ENCODE results near the gene ENGASE.

The ENGASE gene

DNA sequence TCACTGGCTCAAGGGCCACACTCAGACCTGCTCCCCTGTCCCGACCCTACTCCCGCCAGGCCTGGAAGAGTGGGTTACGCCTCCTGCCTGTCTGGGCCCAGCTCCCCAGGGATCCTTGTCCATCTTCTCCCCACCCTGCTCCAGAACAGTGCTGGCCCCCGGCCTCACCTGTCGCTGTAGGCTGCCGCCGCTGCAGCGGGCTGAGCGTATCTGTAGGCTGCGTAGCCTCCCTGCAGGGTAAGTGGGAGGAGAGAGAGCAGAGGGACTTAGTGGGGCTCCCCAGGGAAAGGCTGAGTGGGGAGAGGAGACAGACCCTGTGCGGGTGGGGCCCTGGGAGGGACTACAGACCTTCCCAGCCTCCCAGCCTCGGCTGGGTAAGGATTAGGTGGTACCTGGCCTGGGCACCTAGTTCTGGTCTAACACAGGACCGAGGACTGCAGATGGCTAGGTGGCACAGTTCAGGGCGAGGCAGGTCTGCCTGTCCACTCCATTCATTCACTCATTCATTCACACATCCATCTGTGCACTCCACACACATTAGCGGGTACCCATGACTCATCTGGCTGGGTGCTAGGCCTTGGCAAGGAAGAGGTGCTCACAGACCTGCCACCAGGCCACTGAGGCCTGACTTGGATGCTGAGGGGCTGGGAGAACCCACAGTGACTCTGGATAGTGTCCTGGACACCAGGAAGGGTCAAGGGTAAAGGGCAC lies 20.9 kb downstream of the ENGASE start:
- no peak overlapping the region for H3K27ac ChIP-seq (ENCODE audit: low read depth, low read length)
- no peaks in the 10 kb centered on the region for H3K9me2 ChIP-seq (replicated peaks; ENCODE audit: insufficient read depth, low read length)
- no peaks in the 10 kb centered on the region for H3K27me3 ChIP-seq (ENCODE audit: low read length)
- no peak overlapping the region for H3K9ac ChIP-seq (ENCODE audit: low read length)
- no peak overlapping the region for H2AFZ ChIP-seq (ENCODE audit: low read depth, low read length, severe bottlenecking)
- no peak for TF ChIP-seq EZH2phosphoT487 (conservative IDR thresholded peaks at IDR 0.05; ENCODE audit: low read length)
- TF ChIP-seq, protein P1, sequence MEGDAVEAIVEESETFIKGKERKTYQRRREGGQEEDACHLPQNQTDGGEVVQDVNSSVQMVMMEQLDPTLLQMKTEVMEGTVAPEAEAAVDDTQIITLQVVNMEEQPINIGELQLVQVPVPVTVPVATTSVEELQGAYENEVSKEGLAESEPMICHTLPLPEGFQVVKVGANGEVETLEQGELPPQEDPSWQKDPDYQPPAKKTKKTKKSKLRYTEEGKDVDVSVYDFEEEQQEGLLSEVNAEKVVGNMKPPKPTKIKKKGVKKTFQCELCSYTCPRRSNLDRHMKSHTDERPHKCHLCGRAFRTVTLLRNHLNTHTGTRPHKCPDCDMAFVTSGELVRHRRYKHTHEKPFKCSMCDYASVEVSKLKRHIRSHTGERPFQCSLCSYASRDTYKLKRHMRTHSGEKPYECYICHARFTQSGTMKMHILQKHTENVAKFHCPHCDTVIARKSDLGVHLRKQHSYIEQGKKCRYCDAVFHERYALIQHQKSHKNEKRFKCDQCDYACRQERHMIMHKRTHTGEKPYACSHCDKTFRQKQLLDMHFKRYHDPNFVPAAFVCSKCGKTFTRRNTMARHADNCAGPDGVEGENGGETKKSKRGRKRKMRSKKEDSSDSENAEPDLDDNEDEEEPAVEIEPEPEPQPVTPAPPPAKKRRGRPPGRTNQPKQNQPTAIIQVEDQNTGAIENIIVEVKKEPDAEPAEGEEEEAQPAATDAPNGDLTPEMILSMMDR (IDR thresholded peaks at IDR 0.05; ENCODE audit: insufficient read depth, low read length, poor library complexity, severe bottlenecking): no peak
- no peaks in the 10 kb centered on the region for H3K9me3 ChIP-seq (ENCODE audit: insufficient read depth, low read length)
- no peaks in the 10 kb centered on the region for H3F3A ChIP-seq (ENCODE audit: insufficient read depth)
- no peaks in the 10 kb centered on the region for H3K79me2 ChIP-seq (ENCODE audit: insufficient read depth, low read length)
- no peaks in the 10 kb centered on the region for H3K36me3 ChIP-seq (ENCODE audit: low read length)
- H4K20me1 ChIP-seq (ENCODE audit: low read depth, low read length): no peaks in the 10 kb centered on the region
- H3K4me2 ChIP-seq (ENCODE audit: low read depth, low read length, poor library complexity, severe bottlenecking): no peak overlapping the region
- no peak overlapping the region for H3K4me3 ChIP-seq (ENCODE audit: insufficient read depth, low read length, poor library complexity, severe bottlenecking)

DNA sequence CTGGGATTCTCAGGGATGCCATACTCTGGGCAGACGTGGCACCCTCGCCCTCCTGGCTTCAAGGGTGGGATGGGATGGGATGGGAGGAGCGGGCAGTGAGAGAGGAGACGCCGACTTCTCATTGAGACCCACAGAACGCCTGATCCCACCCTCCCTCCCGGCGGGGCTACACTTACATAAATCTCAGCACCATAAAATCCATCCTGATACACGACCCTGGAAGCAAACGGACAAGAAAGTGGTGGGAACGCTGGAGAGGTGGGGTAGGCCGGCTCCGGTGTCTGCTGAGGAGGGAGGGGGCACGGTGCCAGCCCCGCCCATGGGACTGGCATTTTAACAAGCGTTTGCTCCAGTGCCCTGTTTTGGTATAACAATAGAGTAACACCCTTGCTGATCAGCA lies 21.9 kb downstream of the ENGASE start:
- Histone ChIP-seq H3F3A (ENCODE audit: insufficient read depth) (no peaks in the 10 kb centered on the region), H2AFZ (ENCODE audit: low read depth, low read length, severe bottlenecking) (no peak overlapping the region), H3K9me2 (replicated peaks; ENCODE audit: insufficient read depth, low read length) (no peaks in the 10 kb centered on the region), H3K27ac (ENCODE audit: low read depth, low read length) (no peak overlapping the region), H3K4me3 (ENCODE audit: insufficient read depth, low read length, poor library complexity, severe bottlenecking) (no peak overlapping the region), H3K9ac (ENCODE audit: low read length) (no peak overlapping the region), H4K20me1 (ENCODE audit: low read depth, low read length) (no peaks in the 10 kb centered on the region), H3K79me2 (ENCODE audit: insufficient read depth, low read length) (no peaks in the 10 kb centered on the region), H3K9me3 (ENCODE audit: insufficient read depth, low read length) (no peaks in the 10 kb centered on the region), H3K27me3 (ENCODE audit: low read length) (no peaks in the 10 kb centered on the region), H3K4me2 (ENCODE audit: low read depth, low read length, poor library complexity, severe bottlenecking) (no peak overlapping the region), H3K36me3 (ENCODE audit: low read length) (no peaks in the 10 kb centered on the region)
- TF ChIP-seq, protein P1 (IDR thresholded peaks at IDR 0.05; ENCODE audit: insufficient read depth, low read length, poor library complexity, severe bottlenecking): no peak
- no peak for TF ChIP-seq EZH2phosphoT487 (conservative IDR thresholded peaks at IDR 0.05; ENCODE audit: low read length)

- H3K9me2 ChIP-seq (replicated peaks; ENCODE audit: insufficient read depth, low read length): no peaks in the 10 kb centered on the region
- H3K79me2 ChIP-seq (ENCODE audit: insufficient read depth, low read length): no peaks in the 10 kb centered on the region
- H4K20me1 ChIP-seq (ENCODE audit: low read depth, low read length): no peaks in the 10 kb centered on the region
- H3K27ac ChIP-seq (ENCODE audit: low read depth, low read length): no peak overlapping the region
- no peaks in the 10 kb centered on the region for H3K9me3 ChIP-seq (ENCODE audit: insufficient read depth, low read length)
- no peak for TF ChIP-seq EZH2phosphoT487 (conservative IDR thresholded peaks at IDR 0.05; ENCODE audit: low read length)
- TF ChIP-seq, protein P1 (IDR thresholded peaks at IDR 0.05; ENCODE audit: insufficient read depth, low read length, poor library complexity, severe bottlenecking): no peak
- no peak overlapping the region for H3K9ac ChIP-seq (ENCODE audit: low read length)
- H3F3A ChIP-seq (ENCODE audit: insufficient read depth): no peaks in the 10 kb centered on the region
- H2AFZ ChIP-seq (ENCODE audit: low read depth, low read length, severe bottlenecking): no peak overlapping the region
- H3K36me3 ChIP-seq (ENCODE audit: low read length): no peaks in the 10 kb centered on the region
- H3K27me3 ChIP-seq (ENCODE audit: low read length): no peaks in the 10 kb centered on the region
- H3K4me3 ChIP-seq (ENCODE audit: insufficient read depth, low read length, poor library complexity, severe bottlenecking): no peak overlapping the region
- H3K4me2 ChIP-seq (ENCODE audit: low read depth, low read length, poor library complexity, severe bottlenecking): no peak overlapping the region
Measured at GRCh38 chr17:79097226-79098055, 22.8 kb downstream of the ENGASE start.

Measured in SU-DHL-6 (cell line).